Lower lobe of right lung (tissue), 2 donors: ENCODE measurements around the gene BTNL8. TPM values are rescaled to one million over a fixed set of nuclear protein-coding genes. Genes with fewer than 3 reads are reported as not detected.

Source experiments
- ATAC-seq, 2 donors: fragments of 200-7000 bp; cut with Tn5 transposase; one replicate each; pipeline ENCODE4 v1.9.1; 2020 to 2022; ENCODE audit warnings: mild to moderate bottlenecking in 2 of 2, moderate library complexity in 2 of 2
- DNase-seq: peaks from one replicate; pipeline ENCODE4 v3.0.0-alpha.2; 2020
- H3K27ac ChIP-seq: fragments of 200-600 bp; one replicate; pipeline ENCODE4 v1.8.0; 2022
- H3K27me3 ChIP-seq: fragments of 200-600 bp; one replicate; pipeline ENCODE4 v1.8.0; 2022; ENCODE audit warnings: low read depth
- H3K36me3 ChIP-seq: fragments of 200-600 bp; one replicate; pipeline ENCODE4 v1.8.0; 2022; ENCODE audit warnings: mild to moderate bottlenecking
- H3K4me1 ChIP-seq: fragments of 200-600 bp; one replicate; pipeline ENCODE4 v1.8.0; 2022
- H3K4me3 ChIP-seq: fragments of 200-600 bp; one replicate; pipeline ENCODE4 v1.8.0; 2022; ENCODE audit warnings: mild to moderate bottlenecking
- H3K9me3 ChIP-seq: fragments of 200-600 bp; one replicate; pipeline ENCODE4 v1.8.0; 2022
- intact Hi-C: fragments of 100-400 bp; cut with DNase I; formaldehyde crosslinking; loops from one replicate; pipeline ENCODE4 v1.11.0; 2022
- total RNA-seq: library from RNA; stranded (reverse); fragmentation: NEBNext Ultra II Directional; extraction: Animal tissue kit (Norgen Biotek cat#: 25700); gene quantifications from one replicate; pipeline ENCODE4 v1.2.1, GENCODE V29; 2021
- TF ChIP-seq, protein P1 (sequence below): fragments of 200-600 bp; IDR thresholded peaks from one replicate; pipeline ENCODE4 v1.8.0; 2022; ENCODE audit warnings: antibody characterized with exemption, mild to moderate bottlenecking
- donor health status: DM: no; HTN: yes; CAD: no; lungs with severe emphysema.

BTNL8 gene
- total RNA-seq, 1 donor from 2014 or later, result 5.3 TPM

DNA sequence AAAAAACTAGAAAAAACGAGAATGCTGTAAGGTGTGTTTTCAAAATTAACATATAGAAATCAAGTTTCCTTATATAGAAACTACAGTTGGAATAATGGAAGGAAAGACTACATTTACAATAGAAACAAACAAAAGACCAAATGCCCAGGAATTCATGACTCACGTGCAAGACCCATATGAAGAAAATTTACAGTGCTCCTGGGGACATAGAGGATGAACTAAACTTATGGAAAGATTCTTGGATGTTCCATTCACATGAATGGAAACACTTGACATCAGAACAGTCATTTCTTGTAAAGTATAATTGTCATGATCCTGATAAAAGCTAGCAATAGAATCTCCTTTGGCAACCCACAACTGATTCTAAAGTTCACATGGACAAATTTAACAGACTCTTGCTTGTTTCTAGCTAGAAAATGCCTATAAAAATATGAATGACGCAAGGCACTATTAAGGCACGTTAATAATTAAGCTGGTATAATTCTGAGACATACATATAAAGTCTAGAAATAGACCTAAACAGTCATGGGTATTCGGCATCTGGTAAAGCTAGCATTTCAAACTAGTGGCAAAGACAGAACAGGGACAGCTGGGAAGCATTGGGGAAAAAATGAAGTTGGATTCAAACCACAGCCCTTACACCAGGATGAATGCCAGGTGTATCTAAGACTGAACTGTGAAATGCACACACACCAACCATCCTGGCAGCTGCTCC lies 32.8 kb upstream of the BTNL8 start:
- ATAC-seq (no peak), DNase-seq (no peak)
- Histone ChIP-seq H3K27ac (no peak overlapping the region), H3K27me3 (no peaks in the 10 kb centered on the region), H3K9me3 (no peaks in the 10 kb centered on the region), H3K4me3 (no peak overlapping the region), H3K4me1 (no peaks in the 10 kb centered on the region), H3K36me3 (no peaks in the 10 kb centered on the region)
- intact Hi-C loops, result no loop called here
- TF ChIP-seq, protein P1, sequence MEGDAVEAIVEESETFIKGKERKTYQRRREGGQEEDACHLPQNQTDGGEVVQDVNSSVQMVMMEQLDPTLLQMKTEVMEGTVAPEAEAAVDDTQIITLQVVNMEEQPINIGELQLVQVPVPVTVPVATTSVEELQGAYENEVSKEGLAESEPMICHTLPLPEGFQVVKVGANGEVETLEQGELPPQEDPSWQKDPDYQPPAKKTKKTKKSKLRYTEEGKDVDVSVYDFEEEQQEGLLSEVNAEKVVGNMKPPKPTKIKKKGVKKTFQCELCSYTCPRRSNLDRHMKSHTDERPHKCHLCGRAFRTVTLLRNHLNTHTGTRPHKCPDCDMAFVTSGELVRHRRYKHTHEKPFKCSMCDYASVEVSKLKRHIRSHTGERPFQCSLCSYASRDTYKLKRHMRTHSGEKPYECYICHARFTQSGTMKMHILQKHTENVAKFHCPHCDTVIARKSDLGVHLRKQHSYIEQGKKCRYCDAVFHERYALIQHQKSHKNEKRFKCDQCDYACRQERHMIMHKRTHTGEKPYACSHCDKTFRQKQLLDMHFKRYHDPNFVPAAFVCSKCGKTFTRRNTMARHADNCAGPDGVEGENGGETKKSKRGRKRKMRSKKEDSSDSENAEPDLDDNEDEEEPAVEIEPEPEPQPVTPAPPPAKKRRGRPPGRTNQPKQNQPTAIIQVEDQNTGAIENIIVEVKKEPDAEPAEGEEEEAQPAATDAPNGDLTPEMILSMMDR, result no peak

DNA sequence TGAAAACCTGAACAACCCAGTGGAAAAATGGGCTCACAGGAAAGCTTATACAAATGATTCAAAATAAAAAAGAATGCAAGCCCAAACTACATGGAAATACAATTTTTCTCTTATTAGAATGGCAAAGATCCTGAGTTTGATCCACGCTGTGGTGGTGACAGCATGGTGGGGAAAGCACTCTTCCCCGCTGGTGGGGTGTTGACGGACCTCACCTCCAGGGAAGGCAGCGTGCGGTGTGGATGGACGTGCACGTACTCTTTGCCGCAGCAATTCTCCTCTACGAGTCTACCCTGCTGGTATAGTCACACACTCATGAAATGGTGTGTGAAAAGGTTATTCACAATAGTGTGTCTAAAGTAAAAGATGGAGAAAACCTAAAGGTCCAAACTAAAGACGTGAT lies 32.0 kb upstream of the BTNL8 start:
- Histone ChIP-seq H3K27me3 (no peaks in the 10 kb centered on the region), H3K27ac (no peak overlapping the region), H3K36me3 (no peaks in the 10 kb centered on the region), H3K4me3 (no peak overlapping the region), H3K4me1 (no peaks in the 10 kb centered on the region), H3K9me3 (no peaks in the 10 kb centered on the region)
- ATAC-seq (no peak), DNase-seq (no peak)
- TF ChIP-seq, protein P1, result no peak
- intact Hi-C loops, result no loop called here

DNA sequence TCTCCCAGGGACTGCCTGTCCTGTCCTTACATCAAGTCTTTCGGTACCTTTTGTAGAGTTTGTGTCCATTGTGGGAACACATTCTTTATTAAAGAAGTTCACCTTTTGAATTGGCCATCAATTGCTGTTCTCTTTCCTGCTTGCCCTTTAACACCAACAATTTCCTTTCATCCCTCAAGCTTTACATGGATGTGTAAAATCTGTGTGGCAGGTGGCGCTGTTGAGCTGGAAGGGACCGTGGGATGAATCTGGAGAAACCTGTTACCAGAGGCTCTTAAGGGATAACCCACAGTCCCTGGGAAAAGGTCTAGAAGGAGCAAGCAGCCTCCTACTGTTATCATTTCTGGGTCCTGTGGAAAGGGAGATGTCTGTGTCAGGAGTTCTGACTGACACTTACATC lies 30.0 kb upstream of the BTNL8 start:
- ATAC-seq (peak; percentile 85 to 90), DNase-seq (peak; percentile 88)
- intact Hi-C loops, result no loop called here
- Histone ChIP-seq H3K9me3 (no peaks in the 10 kb centered on the region), H3K4me1 (peaks cover 7% of the 10 kb centered on the region), H3K4me3 (no peak overlapping the region), H3K27me3 (no peaks in the 10 kb centered on the region), H3K36me3 (no peaks in the 10 kb centered on the region), H3K27ac (no peak overlapping the region)
- TF ChIP-seq, protein P1, result peak; percentile 82

DNA sequence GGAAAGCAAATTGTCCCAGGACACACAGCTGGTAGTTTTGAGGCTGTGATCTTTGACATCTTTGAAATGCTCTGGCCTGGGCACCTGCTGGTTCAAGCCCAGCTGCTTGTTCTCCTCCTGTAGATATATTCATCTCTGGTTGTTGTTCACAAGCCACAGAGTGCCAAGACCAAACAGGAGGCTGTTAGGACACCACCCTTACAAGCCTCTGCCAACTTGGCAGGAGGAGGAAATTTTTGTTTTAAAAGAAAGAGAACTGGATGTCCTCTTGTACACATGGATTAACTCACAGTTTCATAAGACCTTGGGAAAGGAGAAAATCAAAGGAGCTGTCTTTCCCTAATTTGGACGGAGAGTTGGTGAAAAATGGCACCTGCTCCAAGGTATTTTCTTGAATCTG lies 29.4 kb upstream of the BTNL8 start:
- no peaks in the 10 kb centered on the region for H3K9me3 ChIP-seq
- peak overlapping the region; percentile 46 for H3K27ac ChIP-seq
- TF ChIP-seq, protein P1, result no peak
- ATAC-seq (peak in 1 of 2 donors; percentile 30), DNase-seq (no peak)
- H3K4me3 ChIP-seq, result no peak overlapping the region
- H3K27me3 ChIP-seq, result no peaks in the 10 kb centered on the region
- H3K36me3 ChIP-seq, result no peaks in the 10 kb centered on the region
- peaks cover 13% of the 10 kb centered on the region for H3K4me1 ChIP-seq
- intact Hi-C loops, result no loop called here

DNA sequence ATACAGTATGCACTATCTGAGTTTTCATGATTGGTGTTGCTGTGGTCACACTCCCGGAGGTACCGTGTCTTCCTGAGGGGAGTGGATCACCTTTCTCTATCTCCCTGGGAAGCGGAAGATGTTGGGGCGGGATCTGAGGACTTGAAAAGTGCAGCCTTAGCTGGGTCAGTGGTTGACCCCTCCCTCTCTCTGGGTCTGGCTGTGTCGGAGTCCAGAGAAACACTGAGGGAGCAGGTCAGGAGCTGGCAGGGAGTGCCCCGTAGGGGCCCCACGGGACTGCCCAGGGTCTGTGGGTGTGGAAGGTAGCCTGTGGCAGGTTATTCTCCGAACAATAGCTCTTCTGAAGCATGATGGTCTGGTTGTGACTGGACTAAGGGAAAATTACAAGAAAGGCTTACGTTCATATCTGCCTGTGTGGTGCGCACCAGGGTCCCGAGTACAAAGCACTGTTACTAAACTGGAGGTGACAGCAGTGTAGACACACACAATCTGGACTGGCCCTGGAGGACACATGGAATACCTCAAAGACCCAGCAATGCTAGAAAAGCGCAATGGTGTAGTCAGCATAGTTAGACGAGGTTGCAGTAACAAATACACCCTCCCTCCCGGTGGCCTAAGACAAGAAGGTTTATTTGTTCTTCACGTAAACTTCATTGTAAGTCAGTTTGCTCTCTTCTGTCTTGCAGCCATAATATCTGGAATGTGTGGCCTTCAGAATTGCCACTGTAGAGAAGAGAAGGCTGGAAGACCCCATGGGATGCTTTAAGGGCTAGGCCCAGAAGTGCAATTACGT lies 28.5 kb upstream of the BTNL8 start:
- Histone ChIP-seq H3K9me3 (no peaks in the 10 kb centered on the region), H3K27ac (peak overlapping the region; percentile 46), H3K4me3 (no peak overlapping the region), H3K27me3 (no peaks in the 10 kb centered on the region), H3K36me3 (no peaks in the 10 kb centered on the region), H3K4me1 (peaks cover 16% of the 10 kb centered on the region)
- intact Hi-C loops, result no loop called here
- ATAC-seq (no peak), DNase-seq (no peak)
- TF ChIP-seq, protein P1, result no peak
